ENCODE data around the gene RBM17. TPM values are rescaled to one million over a fixed set of nuclear protein-coding genes. Genes with fewer than 3 reads are reported as not detected.
"Not testable (repeated sequence)": the region's sequence is repeated elsewhere in the genome, so short reads cannot be mapped to it uniquely, and the experiment has no call there.

RBM17 gene
- total RNA-seq, 2 experiments from 2014 or later, result 164 to 177 TPM

DNA sequence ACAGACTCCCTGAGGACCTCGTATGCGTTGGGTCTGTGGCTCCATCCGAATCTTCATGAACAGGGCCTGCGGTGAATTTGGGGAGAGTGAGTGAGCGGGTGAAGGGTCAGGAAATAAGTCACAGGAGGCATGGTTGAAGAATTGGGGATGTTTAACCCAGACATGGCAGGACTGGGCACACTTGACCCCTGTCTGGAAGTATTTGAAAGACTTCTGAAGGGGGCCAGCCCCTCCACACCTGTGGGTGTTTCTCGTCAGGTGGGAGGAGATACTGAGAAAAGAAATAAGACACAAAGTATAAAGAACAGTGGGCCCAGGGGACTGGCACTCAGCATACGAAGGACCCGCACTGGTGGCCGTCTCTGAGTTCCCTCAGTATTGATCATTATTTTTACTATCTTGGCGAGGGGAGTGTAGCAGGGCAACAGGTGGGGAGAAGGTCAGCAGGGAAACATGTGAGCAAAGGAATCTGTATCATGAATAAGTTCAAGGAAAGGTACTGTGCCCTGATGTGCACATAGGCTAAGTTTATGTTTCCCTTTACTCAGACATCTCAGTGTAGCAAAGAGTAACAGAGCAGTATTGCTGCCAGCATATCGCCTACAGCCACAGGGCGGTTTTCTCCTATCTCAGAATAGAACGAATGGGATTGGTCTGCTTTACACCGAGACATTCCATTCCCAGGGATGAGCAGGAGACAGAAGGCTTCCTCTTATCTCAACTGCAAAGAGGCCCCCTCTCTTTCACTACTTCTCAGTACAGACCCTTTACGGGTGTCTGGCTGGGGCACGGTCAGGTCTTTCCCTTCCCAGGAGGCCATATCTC, 75.6 kb downstream of the RBM17 start:
- H3K4me3 Mint-ChIP-seq, result peak overlapping the region; percentile 86
- ChIA-PET CTCF (interaction anchor here (0.9 to 2.8 kb wide), 5 partner anchors 8 to 79 kb away, joined by 3 to 15 read pairs (median 7); partner anchors contain the start of gene PFKFB3), POLR2A (interaction anchor here (1.0 kb wide), 2 partner anchors 14 to 20 kb away, joined by 3 to 4 read pairs; no protein-coding TSS in a partner anchor)
- no peaks in the 10 kb centered on the region for H3K27me3 Mint-ChIP-seq
- no peaks in the 10 kb centered on the region for H3K9me3 Mint-ChIP-seq
- no peak for DNase-seq
- H3K27ac Mint-ChIP-seq, result peak overlapping the region; percentile 97
- peaks cover 24% of the 10 kb centered on the region for H3K36me3 Mint-ChIP-seq (ENCODE audit: low read depth)
- H3K4me1 Mint-ChIP-seq, result peaks cover 68% of the 10 kb centered on the region

DNA sequence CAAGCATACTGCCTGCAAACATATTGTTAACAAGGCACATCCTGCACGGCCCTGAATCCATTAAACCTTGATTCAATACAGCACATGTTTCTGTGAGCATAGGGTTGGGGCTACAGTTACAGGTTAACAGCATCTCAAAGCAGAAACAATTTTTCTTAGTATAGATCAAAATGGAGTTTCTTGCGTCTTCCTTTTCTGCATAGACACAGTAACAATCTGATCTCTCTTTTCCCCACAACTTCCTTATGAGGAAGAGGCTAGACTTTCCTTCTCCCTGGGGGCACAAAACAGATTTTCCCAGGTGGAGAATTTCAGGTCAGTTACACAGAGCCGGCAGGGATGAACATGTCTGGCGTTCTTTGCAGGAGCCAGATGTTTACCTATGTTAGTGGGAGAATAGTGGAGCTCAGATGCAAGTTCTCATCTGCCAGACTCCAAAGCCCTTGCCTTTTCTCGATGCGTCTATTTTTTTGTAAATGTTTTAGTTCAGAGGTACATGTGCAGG, 76.4 kb downstream of the RBM17 start:
- Mint-ChIP-seq H3K4me1 (peaks cover 73% of the 10 kb centered on the region), H3K4me3 (peak overlapping the region; percentile 86), H3K36me3 (ENCODE audit: low read depth) (peaks cover 25% of the 10 kb centered on the region), H3K27ac (peak overlapping the region; percentile 97), H3K9me3 (no peaks in the 10 kb centered on the region), H3K27me3 (no peaks in the 10 kb centered on the region)
- ChIA-PET CTCF (interaction anchor here (0.6 to 1.0 kb wide), 6 partner anchors 13 to 330 kb away, joined by 3 to 6 read pairs (median 3); no protein-coding TSS in a partner anchor), POLR2A (no interaction called here)
- no peak for DNase-seq

DNA sequence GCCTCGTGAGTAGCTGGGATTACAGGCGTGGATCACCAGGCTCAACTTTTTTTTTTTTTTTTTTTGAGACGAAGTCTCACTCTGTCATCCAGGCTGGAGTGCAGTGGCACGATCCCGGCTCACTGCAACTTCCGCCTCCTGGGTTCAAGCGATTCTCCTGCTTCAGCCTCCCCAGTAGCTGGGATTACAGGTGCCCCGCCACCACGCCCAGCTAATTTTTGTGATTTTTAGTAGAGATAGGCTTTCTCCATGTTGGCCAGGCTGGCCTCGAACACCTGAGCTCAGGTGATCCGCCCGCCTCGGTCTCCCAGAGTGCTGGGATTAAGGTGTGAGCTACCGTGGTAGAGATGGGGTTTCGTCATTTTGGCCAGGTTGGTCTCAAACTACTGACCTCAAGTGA, 77.1 kb downstream of the RBM17 start:
- CTCF ChIA-PET, result interaction anchor here (0.6 to 1.8 kb wide), 8 partner anchors 29 to 329 kb away, joined by 3 to 6 read pairs (median 3); no protein-coding TSS in a partner anchor
- POLR2A ChIA-PET, H3K4me3 Mint-ChIP-seq, H3K27me3 Mint-ChIP-seq, H3K9me3 Mint-ChIP-seq, DNase-seq: not testable (repeated sequence)
- peaks cover 78% of the 10 kb centered on the region for H3K4me1 Mint-ChIP-seq
- peak overlapping the region; percentile 97 for H3K27ac Mint-ChIP-seq
- peaks cover 28% of the 10 kb centered on the region for H3K36me3 Mint-ChIP-seq (ENCODE audit: low read depth)

Small RNAs within 50 kb of the gene (microRNA-seq; reads per million reads assigned to microRNA genes)
- gene MIR3155A (ENCODE audit: borderline microRNAs expressed, borderline replicate concordance) (not detected), gene MIR3155B (ENCODE audit: borderline microRNAs expressed, borderline replicate concordance) (not detected)

Other genes with a start within 250 kb of the RBM17 start
- gene ANKRD16, start 199.1 kb upstream of the RBM17 start, total RNA-seq, result 1 to 10 TPM; 5.2 to 6.4 TPM
- 10 to 100 TPM; 55.3 to 63.5 TPM for gene FBH1, start 198.8 kb upstream of the RBM17 start, total RNA-seq
- gene IL15RA, start 111.5 kb upstream of the RBM17 start, total RNA-seq, result 10 to 100 TPM; 16.1 to 16.5 TPM
- gene IL2RA, start 26.7 kb upstream of the RBM17 start, total RNA-seq, result 100 to 1,000 TPM; 124 to 142 TPM
- gene PFKFB3, start 113.9 kb downstream of the RBM17 start, total RNA-seq, result 10 to 100 TPM; 77.1 to 82.2 TPM

Data from activated CD4-positive, alpha-beta T cell treated with anti-CD3 and anti-CD28 coated beads, Interleukin-2, amount 10 ng/mL, durations not matched to agents 7 days and 5 days (primary cell).